ENCODE measurements around the gene MYRIP.

Gene MYRIP

DNA sequence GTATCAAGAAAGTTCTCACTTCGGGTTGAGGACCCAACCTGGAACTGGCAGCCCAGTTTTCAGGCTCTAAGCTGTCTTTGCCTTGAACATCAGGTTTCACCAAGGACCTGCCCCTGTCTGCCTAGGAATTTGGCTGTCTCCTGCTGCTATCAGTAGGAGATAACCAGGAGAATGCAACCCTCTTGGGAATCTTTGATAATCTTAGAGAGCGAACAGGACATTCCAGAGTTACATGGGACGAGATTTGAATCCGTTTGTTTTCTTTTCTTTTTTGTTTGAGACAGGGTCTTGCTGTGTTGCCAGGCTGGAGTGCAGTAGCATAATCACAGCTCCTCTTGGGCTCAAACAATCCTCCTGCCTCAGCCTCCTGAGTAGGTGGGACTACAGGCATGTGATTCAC lies 482.1 kb downstream of the MYRIP start:
- no peak for DNase-seq (ENCODE audit: extremely low read depth, low read depth)
- no peak for TF ChIP-seq CTCF (IDR thresholded peaks at IDR 0.05; ENCODE audit: low read depth, low read length)

DNA sequence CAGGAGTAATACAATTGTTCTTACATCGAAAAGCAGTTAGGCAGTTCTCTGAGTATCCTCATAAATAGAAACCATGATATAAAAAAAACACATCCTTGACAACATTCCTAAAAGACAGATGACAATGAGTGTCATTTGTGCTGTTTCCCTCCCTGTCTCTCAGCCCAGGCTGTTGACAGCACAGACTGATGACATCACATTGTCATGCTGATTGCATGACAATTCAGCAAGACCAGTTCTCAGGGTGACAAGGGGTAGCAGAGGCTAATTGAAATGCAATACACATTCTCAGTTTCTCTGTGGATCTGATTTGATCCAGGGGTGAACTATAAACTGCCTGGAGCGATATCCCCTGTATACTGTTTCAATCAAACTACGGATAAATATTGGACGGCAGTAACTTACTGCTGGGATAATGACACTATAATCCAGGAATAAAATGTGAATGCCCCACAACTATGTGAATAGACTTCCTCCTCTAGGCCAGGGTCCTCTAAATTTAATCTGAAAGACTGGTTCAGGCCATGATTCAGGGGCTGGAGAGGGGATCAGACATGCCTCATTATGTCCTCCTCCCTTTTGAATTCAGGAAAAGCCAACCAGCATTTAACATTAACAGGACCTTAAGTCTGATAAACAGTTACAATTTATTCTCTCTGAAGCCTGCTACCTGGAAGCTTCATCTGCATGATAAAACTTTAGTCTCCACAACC lies 483.4 kb downstream of the MYRIP start:
- no peak for TF ChIP-seq CTCF (IDR thresholded peaks at IDR 0.05; ENCODE audit: low read depth, low read length)

GRCh38 chr3:40294434-40294833 lies 485.0 kb downstream of the MYRIP start:
- no peak for TF ChIP-seq CTCF (IDR thresholded peaks at IDR 0.05; ENCODE audit: low read depth, low read length)
- no peak for DNase-seq (ENCODE audit: extremely low read depth, low read depth)

More for the DNA sequence above, 483.4 kb downstream of the MYRIP start:
- DNase-seq (ENCODE audit: extremely low read depth, low read depth), result no peak

DNA sequence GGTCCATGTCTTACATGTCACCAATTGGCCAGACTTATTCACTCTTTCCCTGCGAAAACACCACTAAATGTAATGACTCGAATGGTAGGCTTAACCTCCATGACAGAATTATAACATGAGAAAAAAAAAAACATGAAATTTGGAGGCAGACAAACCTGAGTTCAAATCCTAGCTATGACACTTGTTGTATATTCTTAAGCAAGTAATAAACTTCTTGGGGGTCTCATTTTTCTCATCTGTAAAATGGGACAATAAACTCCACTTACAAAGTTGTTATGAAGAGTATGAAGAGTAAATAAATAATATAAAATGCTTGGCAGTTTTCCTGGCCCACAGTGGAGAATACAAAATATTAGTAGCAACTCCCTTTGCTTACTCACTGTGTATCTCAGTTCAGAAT lies 488.7 kb downstream of the MYRIP start:
- no peak for TF ChIP-seq CTCF (IDR thresholded peaks at IDR 0.05; ENCODE audit: low read depth, low read length)
- no peak for DNase-seq (ENCODE audit: extremely low read depth, low read depth)

DNA sequence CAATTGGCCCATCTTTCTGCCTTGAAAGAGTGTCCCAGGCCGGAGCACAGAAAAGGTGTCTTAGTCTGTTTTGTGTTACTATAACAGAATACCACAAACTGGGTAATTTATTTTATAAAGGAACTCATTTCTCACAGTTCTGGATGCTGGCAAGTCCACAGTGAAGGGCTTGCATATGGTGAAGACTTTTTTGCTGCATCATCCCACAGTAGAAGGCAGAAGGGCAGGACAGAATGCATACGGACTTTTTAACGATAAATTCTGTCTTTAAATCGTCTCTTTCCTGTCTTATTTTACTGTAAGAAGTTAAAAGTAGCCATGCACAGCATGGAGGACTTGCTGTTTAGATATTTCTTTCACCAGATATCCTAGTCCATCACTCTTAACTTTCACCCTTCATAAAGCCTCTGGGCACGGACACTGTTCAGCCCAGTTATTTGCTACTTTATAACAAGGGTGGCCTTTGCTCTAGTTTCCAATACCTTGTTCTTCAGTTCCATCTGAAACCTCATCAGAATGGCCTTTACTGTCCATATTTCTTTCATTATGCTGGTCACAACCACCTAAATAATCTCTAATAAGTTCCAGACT lies 489.8 kb downstream of the MYRIP start:
- TF ChIP-seq CTCF (IDR thresholded peaks at IDR 0.05; ENCODE audit: low read depth, low read length), result no peak
- DNase-seq (ENCODE audit: extremely low read depth, low read depth), result no peak

GRCh38 chr3:40299721-40300335 lies 490.4 kb downstream of the MYRIP start:
- TF ChIP-seq CTCF (IDR thresholded peaks at IDR 0.05; ENCODE audit: low read depth, low read length), result no peak
- DNase-seq (ENCODE audit: extremely low read depth, low read depth), result peak; percentile 79

DNA sequence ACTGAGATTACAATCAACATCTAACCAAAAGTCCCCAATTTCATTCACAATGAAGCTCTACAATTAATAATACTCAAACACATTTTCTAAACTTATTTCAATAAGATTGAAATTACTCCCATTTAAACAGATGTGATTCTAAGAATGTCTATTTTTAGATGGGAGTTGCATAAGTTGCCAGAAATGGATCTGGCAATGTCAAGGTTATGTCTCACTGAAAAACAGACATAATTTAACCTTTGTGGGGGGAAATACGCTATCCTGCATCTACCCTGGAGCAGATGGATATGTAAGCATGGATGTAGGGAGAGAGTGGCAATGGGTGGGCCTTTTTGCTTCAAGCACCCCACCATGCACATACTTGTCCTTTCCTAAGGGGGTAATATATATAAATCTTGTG lies 493.4 kb downstream of the MYRIP start:
- no peak for DNase-seq (ENCODE audit: extremely low read depth, low read depth)
- no peak for TF ChIP-seq CTCF (IDR thresholded peaks at IDR 0.05; ENCODE audit: low read depth, low read length)
